Skeletal muscle cell (primary cell): ENCODE data around the gene ZNF783.
"Not testable (repeated sequence)": the region's sequence is repeated elsewhere in the genome, so short reads cannot be mapped to it uniquely, and the experiment has no call there.

Experiments used
- DNase-seq: peaks from one replicate; pipeline ENCODE4 v3.0.0-alpha.2; 2010; ENCODE audit warnings: low read depth
- H3K4me3 ChIP-seq: 2 replicates; pipeline ENCODE4 v1.5.1; 2011; ENCODE audit warnings: low read depth, mild to moderate bottlenecking, control low read depth, low read length, moderate library complexity

Gene ZNF783

DNA sequence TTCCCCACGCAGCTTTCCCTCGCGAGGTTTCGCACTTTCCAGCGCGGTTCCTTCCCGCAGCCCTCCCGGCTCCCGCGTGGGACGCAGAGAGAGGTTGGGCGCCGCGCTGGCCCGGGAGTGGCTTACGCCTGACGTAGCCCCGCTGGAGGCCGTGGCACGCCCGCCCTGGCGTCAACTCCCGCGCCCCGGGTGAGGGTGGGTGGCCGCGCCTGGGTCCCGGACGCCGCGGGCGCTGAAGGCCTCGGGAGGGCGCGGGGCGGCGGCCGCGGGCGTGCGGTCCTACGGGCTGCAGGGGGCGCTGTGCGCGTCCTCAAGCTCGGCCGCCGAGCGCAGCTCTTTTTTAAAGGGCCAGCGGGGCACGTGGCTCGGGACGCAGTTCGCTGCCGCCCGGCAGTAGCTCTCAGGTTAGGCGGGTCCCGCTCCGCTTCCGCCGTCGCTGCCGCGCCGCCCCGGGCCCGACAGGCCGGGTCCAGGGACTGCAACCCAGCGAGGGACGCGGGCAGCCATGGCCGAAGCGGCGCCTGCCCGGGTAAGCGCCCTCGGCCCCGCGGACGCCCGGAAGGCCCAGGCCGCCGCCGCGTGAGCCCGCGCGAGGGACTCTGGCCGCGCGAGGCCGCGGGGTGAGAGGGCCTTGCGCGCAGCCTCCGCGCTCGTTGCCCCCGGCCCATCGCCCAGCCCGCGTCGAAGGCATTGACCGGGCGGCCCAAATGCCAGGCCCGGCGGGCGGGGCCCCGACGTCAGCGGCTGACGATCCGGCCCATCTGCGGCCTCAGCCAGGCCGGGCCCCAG lies at the start of gene ZNF783:
ZNF783 (plus strand) TSS at position 368 of the 789 bp plus-strand sequence; CDS start at position 506, 138 bp downstream.
- DNase-seq, result peak; percentile 61
- H3K4me3 ChIP-seq, result peak within 1 kb of the TSS; percentile 60

DNA sequence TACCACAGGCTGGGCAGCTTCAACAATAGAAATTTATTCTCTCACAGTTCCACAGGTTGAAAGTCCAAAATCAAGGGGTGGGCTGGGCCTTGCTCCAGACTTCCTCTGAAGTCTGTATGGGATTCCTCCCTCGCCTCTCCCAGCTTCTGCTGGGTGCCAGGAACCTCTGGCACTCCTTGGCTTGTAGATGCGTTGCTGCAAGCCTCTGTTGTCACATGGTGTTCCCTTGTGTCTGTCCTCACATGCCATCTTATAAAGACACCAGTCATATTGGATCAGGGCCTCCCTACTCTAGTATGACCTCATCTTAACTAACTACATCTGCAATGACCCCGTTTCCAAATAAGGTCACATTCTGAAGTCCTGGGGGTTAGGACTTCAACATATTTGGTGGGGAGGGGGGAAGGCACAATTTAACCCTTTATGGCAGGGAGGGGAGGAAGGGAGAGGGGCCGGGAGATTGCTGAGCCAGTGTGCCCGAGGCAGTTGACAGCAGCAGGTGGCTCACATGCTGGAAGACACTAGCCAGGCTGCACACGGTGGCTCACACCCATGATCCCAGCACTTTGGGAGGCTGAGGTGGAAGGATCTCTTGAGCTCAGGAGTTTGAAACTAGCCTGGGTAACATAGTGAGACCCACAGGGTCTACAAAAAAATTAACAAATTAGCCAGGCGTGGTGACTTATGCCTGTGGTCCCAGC lies 47.8 kb upstream of the ZNF783 start:
- H3K4me3 ChIP-seq, result no peak overlapping the region
- no peak for DNase-seq

DNA sequence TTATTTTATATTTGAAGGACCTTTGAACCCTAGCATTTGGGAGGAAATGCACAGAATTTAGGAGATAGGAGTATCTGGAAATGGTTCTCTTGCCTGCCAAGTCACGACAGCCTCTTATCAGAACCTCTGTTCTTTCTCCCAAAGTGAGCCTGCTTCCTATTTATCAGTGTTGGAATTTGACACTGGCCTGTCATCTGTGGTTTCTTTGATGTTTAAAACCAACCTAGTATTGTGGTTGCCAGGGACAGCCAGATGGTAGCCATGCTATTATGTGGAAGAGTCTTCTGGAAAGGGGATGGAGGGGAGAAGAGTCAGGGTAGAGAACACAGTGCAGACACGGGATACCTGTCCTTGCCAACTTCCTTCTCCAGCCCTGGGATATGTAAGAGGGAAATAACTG lies 45.6 kb upstream of the ZNF783 start:
- no peak overlapping the region for H3K4me3 ChIP-seq
- no peak for DNase-seq

DNA sequence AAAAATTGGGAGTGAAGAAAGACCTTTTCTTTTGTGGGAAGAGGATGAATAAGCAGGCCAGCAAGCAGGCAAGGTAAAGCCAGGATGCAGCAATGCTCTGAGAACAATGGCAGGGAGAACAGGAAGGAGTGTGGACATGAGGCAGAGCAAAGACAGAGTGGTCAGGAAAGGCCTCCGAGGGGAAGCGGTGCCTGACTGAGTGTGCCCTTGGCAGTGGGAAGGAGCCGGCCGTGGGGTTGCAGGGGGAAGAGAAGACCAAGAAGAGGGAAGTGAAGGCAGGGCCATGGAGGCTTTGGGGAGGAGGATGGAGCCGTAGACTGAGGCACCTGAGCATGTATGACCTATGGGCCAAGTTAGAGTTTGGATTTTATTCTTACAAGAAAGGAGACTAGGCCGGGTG lies 44.4 kb upstream of the ZNF783 start:
- DNase-seq, result no peak
- no peak overlapping the region for H3K4me3 ChIP-seq

DNA sequence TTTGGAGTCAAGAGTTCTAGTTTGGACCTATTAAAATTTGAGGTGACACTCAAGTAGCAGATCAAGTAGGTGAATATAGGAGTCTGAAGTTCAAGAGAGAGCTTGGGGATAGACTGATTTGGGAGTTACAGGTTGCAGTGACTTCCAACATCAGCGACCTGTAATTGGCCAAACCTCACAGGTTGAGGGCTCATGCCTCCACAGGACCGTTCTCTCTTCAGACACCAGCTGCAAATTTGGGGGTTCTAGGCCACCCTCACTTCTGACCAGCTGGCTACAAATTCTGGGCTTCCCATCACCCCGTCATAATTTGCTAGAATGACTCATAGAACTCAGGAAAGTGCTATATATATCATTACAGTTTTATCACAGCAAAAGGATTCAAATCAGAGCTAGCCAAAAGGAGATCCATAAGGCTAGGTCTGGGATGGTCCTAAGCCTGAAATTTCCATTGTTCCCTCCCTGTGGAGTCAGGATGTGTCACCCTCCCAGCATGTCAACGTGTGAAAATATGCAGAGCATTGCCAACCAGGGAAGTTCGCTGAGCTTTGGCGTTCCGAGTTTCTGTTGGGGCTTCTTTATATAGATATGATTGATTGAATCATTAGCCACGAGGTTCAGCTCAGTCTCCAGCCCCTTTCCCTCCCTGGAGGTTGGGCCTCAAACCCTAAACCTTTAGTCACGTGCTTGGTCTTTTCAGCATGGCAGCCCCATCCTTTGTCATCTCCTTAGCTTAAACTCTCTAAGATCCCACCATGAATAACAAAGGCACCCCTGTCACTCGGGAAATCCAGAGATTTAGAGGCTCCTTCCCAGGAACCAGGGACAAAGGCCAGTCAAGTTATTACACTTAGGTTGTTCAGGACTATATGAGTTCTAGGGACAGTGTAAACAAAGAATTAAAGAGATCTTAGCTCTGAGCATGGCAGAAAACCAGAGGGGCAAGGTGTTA lies 43.3 kb upstream of the ZNF783 start:
- H3K4me3 ChIP-seq, result no peak overlapping the region
- DNase-seq, result no peak

DNA sequence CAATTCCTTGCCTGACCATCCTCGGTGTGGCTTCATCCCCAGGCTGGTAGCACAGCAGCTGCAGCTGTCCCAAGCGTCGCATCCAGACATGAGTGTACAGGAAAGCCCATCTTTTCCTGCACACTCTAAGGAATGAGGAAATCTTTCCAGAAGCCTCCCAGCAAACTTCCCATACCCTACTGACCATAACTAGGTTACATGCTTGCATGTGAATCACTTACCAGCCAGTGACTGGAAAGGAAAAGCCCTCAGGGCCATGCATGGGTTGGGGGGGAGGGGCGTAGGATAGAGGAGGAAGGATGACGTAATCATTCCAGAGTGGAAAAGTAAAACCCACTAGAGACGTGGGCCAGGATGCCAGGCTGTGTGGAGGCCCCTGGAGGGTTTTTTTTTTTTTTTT lies 41.5 kb upstream of the ZNF783 start:
- no peak overlapping the region for H3K4me3 ChIP-seq
- DNase-seq, result peak; percentile 23

DNA sequence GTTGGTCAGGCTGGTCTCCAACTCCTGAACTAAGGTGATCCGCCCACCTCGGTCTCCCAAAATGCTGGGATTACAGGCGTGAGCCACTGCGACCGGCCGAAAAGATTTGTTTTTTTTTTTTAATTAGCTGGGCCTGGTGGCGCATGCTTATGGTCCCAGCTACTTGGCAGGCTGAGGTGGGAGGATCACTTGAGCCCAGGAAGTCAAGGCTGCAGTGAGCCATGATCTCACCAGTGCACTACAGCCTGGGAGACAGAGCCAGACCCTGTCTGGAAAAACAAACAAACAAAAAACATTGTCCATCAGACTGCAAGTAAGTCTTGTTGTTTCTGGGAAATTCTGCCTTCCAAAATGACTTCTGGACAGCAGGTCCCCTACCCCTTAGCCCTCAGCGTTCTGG lies 38.8 kb upstream of the ZNF783 start:
- DNase-seq, result no peak

DNA sequence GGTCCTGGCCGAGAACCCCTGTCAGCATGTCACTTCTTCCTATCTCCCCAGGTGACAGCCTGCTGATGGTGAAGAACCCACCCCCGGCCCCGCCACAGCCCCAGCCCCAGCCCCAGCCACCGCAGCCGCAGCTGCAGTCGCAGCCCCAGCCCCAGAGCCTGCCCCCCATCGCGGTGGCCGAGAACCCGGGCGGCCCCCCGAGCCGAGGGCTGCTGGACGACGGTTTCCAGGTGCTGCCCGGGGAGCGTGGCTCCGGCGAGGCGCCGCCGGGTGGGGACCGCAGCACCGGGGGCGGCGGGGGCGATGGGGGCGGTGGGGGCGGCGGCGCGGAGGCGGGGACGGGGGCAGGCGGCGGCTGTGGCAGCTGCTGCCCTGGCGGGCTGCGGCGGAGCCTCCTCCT lies 38.2 kb upstream of the ZNF783 start:
- DNase-seq, result no peak
- H3K4me3 ChIP-seq, result no peak overlapping the region

More for the DNA sequence above, 38.8 kb upstream of the ZNF783 start:
- H3K4me3 ChIP-seq, result no peak overlapping the region

DNA sequence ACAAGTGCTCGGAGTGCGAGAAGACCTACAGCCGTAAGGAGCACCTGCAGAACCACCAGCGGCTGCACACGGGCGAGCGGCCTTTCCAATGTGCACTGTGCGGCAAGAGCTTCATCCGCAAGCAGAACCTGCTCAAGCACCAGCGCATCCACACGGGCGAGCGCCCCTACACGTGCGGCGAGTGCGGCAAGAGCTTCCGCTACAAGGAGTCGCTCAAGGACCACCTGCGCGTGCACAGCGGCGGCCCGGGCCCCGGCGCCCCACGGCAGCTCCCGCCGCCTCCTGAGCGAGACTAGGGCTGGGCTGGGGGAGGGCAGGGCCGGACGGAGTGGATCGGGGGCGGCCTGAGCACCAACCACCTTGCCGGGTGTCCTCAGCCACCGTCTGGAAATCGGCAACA lies 37.6 kb upstream of the ZNF783 start:
- H3K4me3 ChIP-seq, result no peak overlapping the region
- no peak for DNase-seq

DNA sequence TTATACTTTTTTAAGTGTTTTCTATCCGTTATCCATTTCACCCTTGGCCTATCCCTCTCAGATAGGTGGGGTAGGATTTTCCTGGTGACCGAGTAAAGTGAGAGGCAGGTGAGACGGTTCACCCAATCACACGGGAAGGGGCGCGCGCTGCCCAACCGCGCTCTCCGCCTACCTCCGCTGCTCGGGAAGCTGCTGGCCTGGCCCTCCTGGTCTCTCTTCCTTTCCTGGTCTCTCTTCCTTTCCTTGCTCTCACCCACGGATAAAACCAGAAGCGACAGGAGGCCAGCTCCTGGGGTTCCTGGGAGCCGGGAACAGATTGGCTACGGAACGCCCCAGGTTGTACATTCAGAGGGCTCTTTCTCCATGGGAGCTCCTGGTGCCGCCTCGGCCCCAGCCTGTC lies 36.9 kb upstream of the ZNF783 start:
- no peak for DNase-seq
- no peak overlapping the region for H3K4me3 ChIP-seq

DNA sequence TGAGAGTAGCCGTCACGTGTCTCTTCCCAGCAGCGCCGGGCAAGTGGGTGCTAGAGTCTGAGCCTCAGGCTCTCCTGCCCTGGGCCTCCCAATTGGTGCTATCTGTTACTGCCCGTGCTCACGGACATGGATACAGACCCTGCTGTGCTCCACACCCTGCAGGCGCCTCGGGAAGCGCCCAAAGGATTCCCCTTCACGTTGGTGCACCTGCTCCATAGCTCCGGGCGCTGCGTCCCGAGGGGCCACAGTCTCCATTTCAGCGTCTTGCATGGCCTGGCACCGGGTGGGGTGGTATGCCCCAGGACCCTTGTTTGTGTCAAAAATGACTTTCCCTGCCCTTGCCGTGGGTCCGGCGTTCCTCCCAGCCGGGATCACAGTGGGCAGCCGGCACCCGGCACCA lies 36.3 kb upstream of the ZNF783 start:
- no peak overlapping the region for H3K4me3 ChIP-seq
- no peak for DNase-seq

DNA sequence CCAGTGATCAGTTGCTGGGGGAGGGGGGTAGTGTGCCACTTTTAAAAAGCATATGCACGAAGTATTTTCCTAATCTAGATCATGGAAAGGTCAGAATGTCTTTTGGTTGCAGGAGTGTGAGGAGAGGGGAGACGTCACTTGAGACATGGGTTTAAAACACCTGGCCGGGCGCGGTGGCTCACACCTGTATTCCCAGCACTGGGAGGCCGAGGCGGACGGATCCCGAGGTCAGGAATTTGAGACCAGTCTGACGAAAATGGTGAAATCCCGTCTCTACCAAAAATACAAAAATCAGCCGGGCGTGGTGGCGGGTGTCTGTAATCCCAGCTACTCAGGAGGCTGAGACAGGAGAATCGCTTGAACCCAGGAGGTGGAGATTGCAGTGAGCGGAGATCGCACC lies 35.6 kb upstream of the ZNF783 start:
- H3K4me3 ChIP-seq, DNase-seq: not testable (repeated sequence)

DNA sequence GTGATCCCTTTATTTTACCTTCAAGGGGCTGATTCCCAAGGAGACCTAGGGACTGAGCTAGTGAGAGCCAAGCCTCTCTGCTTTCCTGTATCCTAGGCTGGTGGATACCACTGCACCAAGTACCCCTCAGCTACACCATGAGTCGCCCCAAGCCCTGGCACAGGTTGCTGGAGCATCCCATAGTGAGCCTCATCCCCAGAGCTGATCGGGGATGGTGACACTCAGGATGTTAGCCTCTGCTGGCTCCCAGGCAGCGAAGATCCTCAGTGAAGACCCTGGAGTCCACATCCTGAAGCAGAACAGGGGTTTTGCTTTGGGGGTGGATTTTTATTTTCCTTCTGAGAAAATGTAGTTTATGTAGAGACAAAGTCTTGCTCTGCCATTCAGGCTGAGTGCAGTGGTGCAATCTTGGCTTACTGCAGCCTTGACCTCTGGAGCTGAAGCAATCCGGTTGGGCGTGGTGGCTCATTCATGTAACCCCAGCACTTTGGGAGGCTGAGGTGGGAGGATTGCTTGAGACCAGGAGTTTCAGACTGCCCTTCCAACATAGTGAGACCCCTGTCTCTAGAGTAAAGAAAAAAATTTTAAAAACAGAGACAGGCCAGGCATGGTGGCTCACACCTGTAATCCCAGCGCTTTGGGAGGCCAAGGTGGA lies 35.0 kb upstream of the ZNF783 start:
- H3K4me3 ChIP-seq, result no peak overlapping the region
- no peak for DNase-seq

DNA sequence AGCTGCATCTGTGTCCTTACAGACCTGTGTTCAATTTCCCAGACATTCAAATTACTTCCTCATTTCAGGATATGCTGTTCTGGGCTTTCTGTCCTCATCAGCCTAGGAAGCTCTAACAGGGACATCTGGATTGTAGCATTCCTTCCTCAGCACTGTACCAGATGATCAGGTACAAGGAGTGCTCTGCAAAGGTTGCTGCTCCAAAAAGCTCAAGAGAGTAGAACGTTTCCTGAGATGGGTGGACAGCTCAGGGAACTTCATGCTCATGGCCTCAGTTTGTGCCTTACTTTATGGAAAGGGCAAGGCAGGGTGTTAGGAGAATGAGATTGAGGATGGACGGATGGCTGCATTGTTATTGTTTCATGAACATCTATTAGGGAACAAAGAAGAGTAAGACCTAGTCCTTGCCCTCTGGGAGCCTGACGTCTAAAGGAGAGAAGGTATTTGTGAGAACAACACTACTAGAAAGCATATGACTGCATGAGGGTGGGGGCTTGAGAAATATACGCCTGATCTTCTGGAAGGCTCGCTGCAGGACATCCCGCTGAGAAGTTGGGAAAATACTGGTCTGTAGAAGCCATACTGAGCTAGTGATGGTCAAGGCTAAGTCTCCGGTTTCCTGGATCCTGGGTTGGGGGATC lies 33.0 kb upstream of the ZNF783 start:
- no peak for DNase-seq
- no peak overlapping the region for H3K4me3 ChIP-seq

DNA sequence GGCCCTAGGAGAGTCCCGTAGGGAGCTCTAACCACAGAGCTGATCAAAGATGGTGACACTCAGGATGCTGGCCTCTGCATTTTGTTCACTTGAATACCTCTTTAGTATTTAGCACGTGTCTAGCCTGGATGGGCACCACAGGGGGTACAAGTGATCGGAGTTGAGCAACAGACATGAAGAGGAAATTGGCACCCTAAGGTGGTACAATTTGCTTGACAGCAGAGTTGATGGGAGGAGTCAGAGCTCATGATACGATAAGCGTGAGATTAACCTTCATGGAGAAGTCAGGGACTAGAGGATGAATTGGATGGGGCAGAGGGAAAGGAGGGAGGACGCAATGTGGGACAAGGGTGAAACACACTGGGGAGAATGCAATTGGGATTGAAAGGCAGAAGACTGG lies 32.5 kb upstream of the ZNF783 start:
- no peak for DNase-seq
- no peak overlapping the region for H3K4me3 ChIP-seq

DNA sequence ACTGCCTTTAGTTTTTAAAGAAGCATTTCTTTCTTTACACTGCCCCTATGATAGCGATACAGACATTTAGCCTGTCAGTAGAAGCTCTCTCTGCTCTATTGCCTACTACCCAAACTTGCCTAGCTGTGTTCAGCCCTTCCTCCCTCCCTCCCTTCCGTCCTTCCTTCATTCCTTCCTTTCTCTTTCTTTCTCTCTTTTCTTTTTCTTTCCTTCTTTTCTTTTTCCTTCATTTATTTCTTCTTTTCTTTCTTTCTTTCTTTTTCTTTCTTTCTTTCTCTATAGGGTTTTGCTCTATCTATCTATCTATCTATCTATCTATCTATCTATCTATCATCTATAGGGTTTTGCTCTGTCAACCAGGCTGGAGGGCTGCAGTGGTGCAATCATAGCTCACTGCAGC lies 29.6 kb upstream of the ZNF783 start:
- DNase-seq, result no peak

DNA sequence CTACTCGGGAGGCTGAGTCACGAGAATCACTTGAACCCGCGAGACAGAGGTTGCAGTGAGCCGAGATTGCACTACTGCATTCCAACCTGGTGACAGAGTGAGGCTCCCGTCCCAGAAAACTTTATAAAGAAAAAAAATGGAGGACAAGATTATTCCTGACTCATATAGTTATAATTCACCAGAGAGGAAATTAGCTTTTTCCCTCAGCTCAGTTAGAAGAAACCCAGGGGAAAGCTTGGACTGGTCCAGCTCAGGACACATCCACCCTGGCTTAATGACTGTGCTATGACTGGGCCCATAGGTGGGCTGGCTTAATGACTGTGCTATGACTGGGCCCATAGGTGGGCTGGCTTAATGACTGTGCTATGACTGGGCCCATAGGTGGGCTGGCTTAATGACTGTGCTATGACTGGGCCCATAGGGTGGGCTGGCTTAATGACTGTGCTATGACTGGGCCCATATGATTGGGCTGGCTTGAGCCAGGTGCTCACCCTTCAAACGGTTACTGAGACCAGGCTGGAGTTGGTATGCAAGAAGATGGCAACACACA lies 28.3 kb upstream of the ZNF783 start:
- H3K4me3 ChIP-seq, result not testable (repeated sequence)
- peak; percentile 59 for DNase-seq

More for the DNA sequence above, 29.6 kb upstream of the ZNF783 start:
- H3K4me3 ChIP-seq, result no peak overlapping the region

DNA sequence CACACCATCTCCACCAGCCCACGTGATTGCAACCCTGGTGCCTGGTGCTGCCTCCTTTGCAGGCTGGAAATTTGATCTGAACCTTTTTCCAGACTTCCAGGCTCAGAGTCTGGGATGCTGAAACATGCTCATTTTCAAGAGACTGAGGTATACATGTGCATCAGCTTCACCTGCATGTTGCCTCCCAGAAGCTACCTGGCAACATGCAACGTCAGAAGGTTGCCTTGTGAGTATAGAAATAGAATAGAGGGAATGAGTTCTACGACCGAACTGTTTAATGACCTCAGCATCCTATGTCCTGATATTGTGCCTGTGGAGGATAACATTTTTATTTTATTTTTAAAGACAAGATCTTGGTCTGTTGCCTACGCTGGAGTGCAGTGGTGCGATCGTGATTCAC lies 24.5 kb upstream of the ZNF783 start:
- no peak overlapping the region for H3K4me3 ChIP-seq
- DNase-seq, result no peak

DNA sequence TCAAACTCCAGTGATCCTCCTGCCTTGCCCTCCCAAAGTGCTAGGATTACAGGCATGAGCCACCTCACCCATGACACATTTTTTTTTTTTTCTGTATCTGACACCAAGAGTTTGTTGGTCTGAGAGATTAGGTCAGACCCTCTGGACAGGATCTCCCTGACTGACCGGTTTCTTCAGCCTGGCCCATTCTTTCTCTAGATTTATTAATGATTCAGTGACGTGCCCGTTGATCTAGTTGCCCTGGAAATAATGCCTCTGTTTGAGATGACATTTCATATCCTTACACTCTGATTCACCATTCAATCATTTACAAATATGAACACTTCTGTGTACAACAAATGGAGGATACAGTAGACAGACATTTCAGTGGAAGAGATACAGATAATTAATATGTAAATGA lies 23.9 kb upstream of the ZNF783 start:
- no peak for DNase-seq

More for the DNA sequence above, 23.9 kb upstream of the ZNF783 start:
- no peak overlapping the region for H3K4me3 ChIP-seq
